ENCODE results near the gene ABCA12. TPM values are rescaled to one million over a fixed set of nuclear protein-coding genes. Genes with fewer than 3 reads are reported as not detected.

The ABCA12 gene
- total RNA-seq, 4 donors from 2014 or later, result 0.16 to 0.25 TPM; not detected in 2

GRCh38 chr2:215015421-215015820 is 123.0 kb downstream of the ABCA12 start:
- no peak for ATAC-seq
- no peak overlapping the region for H3K27ac ChIP-seq
- no peaks in the 10 kb centered on the region for H3K4me1 ChIP-seq
- 52 to 86% methylated on average over 3 of the region's 3 CpGs for WGBS, 2 donors (ENCODE audit: low coverage in 1 of 2)
- H3K4me3 ChIP-seq, result no peak overlapping the region
- no peaks in the 10 kb centered on the region for H3K27me3 ChIP-seq
- H3K36me3 ChIP-seq, result no peaks in the 10 kb centered on the region
- no peaks in the 10 kb centered on the region for H3K9me3 ChIP-seq
- no peak for TF ChIP-seq POLR2AphosphoS5 (IDR thresholded peaks at IDR 0.05)

DNA sequence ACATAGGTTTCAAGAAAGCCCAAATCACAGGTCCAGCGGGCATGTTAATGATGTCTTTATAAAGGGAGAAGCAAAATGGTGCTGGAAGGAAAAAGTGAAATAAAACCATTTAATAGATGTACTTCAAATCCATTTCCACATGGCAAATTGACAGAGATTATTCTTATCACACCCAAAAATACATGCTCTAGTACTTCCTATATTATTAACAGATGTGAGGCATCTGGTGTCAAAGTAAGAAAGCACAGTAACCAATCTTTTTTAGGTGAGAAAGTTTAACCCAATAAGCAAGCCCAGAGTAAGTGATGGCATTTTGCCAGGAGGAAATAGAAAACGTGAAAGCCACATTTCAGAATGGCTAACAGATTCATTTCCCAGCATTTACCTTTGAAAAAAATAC is 128.0 kb downstream of the ABCA12 start:
- WGBS, 2 donors (ENCODE audit: low coverage in 1 of 2), result 48 to 60% methylated on average over 2 of the region's 2 CpGs
- no peaks in the 10 kb centered on the region for H3K36me3 ChIP-seq
- TF ChIP-seq POLR2AphosphoS5 (IDR thresholded peaks at IDR 0.05) (no peak), POLR2A (IDR thresholded peaks at IDR 0.05) (no peak)
- TF ChIP-seq, protein P1, sequence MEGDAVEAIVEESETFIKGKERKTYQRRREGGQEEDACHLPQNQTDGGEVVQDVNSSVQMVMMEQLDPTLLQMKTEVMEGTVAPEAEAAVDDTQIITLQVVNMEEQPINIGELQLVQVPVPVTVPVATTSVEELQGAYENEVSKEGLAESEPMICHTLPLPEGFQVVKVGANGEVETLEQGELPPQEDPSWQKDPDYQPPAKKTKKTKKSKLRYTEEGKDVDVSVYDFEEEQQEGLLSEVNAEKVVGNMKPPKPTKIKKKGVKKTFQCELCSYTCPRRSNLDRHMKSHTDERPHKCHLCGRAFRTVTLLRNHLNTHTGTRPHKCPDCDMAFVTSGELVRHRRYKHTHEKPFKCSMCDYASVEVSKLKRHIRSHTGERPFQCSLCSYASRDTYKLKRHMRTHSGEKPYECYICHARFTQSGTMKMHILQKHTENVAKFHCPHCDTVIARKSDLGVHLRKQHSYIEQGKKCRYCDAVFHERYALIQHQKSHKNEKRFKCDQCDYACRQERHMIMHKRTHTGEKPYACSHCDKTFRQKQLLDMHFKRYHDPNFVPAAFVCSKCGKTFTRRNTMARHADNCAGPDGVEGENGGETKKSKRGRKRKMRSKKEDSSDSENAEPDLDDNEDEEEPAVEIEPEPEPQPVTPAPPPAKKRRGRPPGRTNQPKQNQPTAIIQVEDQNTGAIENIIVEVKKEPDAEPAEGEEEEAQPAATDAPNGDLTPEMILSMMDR (IDR thresholded peaks at IDR 0.05), result no peak
- H3K4me3 ChIP-seq, result no peak overlapping the region
- H3K4me1 ChIP-seq, result no peaks in the 10 kb centered on the region
- no peak overlapping the region for H3K27ac ChIP-seq
- H3K27me3 ChIP-seq, result no peaks in the 10 kb centered on the region
- no peak for ATAC-seq
- no peaks in the 10 kb centered on the region for H3K9me3 ChIP-seq

GRCh38 chr2:215003001-215003400 is 135.4 kb downstream of the ABCA12 start:
- H3K9me3 ChIP-seq, result no peaks in the 10 kb centered on the region
- H3K4me3 ChIP-seq, result no peak overlapping the region
- no peak for ATAC-seq
- WGBS, 2 donors (ENCODE audit: low coverage in 1 of 2), result 0 to 12% methylated on average over 4 of the region's 4 CpGs
- H3K27ac ChIP-seq, result no peak overlapping the region
- no peaks in the 10 kb centered on the region for H3K36me3 ChIP-seq
- H3K4me1 ChIP-seq, result no peaks in the 10 kb centered on the region
- TF ChIP-seq POLR2AphosphoS5 (IDR thresholded peaks at IDR 0.05), result no peak
- no peak for TF ChIP-seq EP300 (IDR thresholded peaks at IDR 0.05)
- no peak for TF ChIP-seq POLR2A (IDR thresholded peaks at IDR 0.05)
- TF ChIP-seq, protein P1 (IDR thresholded peaks at IDR 0.05), result no peak
- no peaks in the 10 kb centered on the region for H3K27me3 ChIP-seq

- H3K9me3 ChIP-seq, result no peaks in the 10 kb centered on the region
- no peak overlapping the region for H3K4me3 ChIP-seq
- no peaks in the 10 kb centered on the region for H3K4me1 ChIP-seq
- no peaks in the 10 kb centered on the region for H3K27me3 ChIP-seq
- 7 to 29% methylated on average over 5 of the region's 5 CpGs for WGBS, 2 donors (ENCODE audit: low coverage in 1 of 2)
- H3K27ac ChIP-seq, result no peak overlapping the region
- no peak for ATAC-seq
- no peak for TF ChIP-seq POLR2AphosphoS5 (IDR thresholded peaks at IDR 0.05)
- TF ChIP-seq, protein P1 (IDR thresholded peaks at IDR 0.05), result peak in 3 of 4 experiments; percentile 15 to 50 (median 42)
- no peaks in the 10 kb centered on the region for H3K36me3 ChIP-seq
Observed at GRCh38 chr2:215002500-215002899, 135.9 kb downstream of the ABCA12 start.

DNA sequence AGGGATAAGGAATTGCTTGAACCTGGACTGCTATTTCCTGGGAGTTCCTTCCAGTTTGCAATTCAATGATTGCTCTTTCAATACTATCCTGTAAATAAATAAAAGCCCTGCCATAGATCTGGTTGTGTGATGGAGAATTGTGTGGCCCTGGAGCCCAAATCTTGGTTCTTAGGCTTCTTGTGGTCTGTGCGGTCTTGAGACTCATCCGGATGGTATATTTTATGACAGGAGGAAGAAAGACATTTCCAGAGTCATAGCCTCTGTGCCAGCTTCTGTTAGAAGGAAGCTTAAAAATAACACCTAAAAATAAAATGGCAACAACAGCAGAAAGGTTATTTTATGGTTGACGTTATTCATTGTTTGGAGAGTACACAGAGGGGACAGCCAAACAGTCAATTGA is 137.7 kb downstream of the ABCA12 start:
- Histone ChIP-seq H3K27me3 (no peaks in the 10 kb centered on the region), H3K4me3 (no peak overlapping the region), H3K4me1 (no peaks in the 10 kb centered on the region), H3K36me3 (no peaks in the 10 kb centered on the region), H3K9me3 (no peaks in the 10 kb centered on the region), H3K27ac (no peak overlapping the region)
- no peak for TF ChIP-seq POLR2AphosphoS5 (IDR thresholded peaks at IDR 0.05)
- no peak for TF ChIP-seq POLR2A (IDR thresholded peaks at IDR 0.05)
- TF ChIP-seq, protein P1 (IDR thresholded peaks at IDR 0.05), result no peak
- TF ChIP-seq EP300 (IDR thresholded peaks at IDR 0.05), result no peak
- 81 to 86% methylated on average over 3 of the region's 3 CpGs for WGBS, 2 donors (ENCODE audit: low coverage in 1 of 2)
- no peak for ATAC-seq

Data from gastroesophageal sphincter (tissue), 4 donors.